Retina (tissue), 1 donor: ENCODE data around the gene EXD3.
"Not testable (repeated sequence)": the region's sequence is repeated elsewhere in the genome, so short reads cannot be mapped to it uniquely, and the experiment has no call there.

Experiments
- DNase-seq: peaks from one replicate; pipeline ENCODE4 v3.0.0-alpha.2; 2016

EXD3 gene

DNA sequence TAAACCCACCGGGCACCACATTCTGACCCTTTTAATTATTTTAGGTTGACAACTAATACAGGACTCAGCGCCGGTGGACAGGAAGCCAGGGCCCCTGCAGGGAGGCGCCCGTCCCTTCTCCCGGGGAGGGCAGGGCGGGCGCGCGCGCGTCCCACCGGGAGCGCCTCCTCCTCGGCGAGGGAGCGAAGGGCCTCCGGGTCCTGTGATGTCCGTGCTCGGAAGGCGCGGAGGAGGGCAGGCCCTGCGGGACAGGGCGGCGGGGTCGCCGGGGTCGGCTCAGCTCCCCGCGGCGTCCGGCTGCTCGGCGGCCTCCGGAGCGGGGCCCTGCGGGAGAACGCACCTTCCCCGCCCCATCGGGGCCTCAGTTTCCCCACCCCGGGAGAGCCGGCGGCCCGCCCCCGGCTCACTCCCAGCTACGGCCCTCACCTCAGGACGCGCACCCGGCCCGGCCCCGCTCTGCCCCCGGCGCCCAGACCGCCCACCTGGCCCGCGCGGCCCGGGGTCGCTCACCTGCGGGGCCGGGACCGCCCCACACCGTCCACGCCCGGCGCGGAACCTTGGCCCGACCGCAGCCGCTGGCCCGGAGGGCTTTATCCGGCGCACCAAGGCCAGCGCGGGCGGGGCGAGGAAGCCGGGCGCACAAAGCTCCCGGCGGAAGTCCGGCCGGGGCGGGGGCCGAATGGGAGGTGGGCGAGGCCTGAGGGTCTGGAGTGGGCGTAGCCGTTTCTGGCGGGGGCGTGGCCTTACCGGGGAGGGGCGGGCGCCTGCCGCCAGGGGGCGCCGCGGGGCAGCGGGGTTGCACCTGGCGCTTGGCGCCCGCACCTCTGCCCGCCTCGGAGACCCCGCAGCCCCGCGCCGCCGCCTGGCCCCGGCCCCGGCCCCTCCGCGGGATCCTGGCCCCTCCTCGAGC, at the start of gene EXD3, which contains the start of gene NOXA1:
Gene EXD3, minus strand, starts transcription at position 559 of the 910 bp plus-strand sequence. CDS start 27,805 bp downstream, outside the sequence.
Gene NOXA1, plus strand, starts transcription at position 790 of the 910 bp plus-strand sequence. CDS start 137 bp downstream, outside the sequence.
- peak; percentile 80 for DNase-seq

DNA sequence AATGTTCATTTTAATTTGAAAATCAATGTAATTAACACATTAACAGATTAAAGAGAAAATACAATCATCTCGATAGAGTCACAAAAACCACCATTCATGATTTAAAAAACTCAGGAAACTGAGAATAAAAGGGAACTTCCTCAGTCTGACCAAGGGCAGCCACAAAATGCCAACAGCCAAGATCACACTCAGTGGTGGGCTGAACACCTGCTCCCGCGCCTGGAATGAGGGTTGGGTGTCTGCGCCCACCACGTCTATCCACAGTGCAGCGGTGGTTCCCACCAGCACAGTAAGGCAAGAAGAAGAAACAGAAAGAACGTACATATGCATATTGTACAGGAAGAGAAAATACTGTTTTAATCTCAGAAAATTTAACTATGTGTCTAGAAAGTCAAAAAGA, 47.8 kb upstream of the EXD3 start:
- no peak for DNase-seq

- DNase-seq: no peak
Measured at GRCh38 chr9:137467896-137468295, 44.9 kb upstream of the EXD3 start.

- DNase-seq: no peak
Measured at GRCh38 chr9:137467161-137467581, 44.2 kb upstream of the EXD3 start.

DNA sequence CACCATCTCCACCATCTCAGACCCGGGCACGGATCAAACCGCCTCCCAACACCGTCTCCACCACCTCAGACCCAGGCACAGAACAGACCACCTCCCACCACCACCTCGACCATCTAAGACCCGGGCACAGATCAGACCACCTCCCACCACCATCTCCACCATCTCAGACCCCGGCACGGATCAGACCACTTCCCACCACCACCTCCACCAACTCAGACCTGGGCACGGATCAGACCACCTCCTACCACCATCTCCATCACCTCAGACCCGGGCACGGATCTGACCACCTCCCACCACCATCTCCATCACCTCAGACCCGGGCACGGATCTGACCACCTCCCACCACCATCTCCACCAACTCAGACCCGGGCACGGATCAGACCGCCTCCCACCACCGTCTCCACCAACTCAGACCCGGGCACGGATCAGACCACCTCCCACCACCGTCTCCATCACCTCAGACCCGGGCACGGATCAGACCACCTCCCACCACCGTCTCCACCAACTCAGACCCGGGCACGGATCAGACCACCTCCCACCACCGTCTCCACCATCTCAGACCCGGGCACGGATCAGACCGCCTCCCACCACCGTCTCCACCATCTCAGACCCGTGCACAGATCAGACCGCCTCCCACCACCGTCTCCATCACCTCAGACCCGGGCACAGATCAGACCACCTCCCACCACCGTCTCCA, 43.6 kb upstream of the EXD3 start:
- DNase-seq: not testable (repeated sequence)

DNA sequence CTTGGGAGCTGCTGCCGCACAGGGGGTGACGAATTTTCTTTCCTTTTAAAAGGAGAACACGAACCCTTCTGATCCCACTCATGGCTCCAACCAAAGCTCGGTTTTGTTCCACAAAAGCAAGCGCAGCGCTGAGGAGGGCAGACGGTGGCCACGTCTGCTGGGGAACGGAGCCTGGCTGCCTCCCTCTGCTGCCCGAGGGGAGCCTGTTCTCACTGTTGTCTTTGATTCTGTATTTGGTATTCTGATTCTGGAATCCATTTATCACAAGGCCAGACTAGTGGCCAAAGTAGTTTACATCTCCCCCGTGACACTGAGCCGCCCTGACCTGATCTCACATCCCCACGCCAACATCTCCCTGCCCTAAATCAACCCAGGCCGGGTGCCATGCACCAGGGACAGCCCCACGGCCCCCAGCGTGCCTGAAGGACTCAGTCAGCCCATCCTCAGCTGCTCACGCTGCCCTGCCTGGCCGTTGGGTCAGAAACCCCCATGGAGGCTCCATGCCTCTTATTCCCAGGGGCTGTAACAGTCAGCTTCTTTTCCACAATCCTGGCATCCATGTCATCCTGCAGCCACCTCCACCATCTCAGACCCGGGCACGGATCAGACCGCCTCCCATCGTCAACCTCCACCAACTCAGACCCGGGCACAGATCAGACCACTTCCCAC, 42.9 kb upstream of the EXD3 start:
- DNase-seq: no peak

DNA sequence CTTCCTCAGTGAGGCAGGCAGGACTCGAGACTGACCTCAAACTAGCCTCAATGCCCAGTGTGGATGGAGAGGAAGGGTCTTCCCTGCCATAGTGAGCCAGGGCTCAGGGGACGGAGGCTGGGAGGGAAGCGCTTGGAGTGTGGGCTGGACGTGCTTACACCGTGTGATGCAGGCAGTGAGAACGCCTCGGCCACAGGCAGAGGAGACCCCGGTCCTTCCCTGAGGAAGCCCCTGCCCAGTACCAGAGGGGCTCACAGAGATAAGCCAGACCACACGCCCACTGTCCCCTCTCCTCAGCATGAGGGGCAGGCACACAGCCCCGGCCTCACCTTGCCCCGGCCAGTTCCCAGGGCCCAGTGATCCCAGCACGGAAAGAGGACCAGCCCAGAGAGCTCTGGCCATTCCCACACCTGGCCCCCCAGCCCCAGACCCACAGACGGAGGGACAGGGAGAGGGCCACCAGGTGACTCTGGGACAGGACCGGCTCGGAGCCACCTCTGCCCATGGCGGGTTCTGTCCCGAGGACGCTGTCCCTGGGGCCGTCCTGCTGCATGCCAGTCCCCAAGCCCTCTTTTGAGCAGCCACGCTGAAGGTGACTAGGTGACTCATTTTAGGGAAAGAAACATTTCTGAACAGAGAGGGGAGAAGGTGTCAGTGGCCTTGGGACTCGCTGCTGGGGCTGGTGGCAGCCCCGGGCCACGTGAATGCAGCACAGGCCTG, 42.2 kb upstream of the EXD3 start:
- DNase-seq: no peak

DNA sequence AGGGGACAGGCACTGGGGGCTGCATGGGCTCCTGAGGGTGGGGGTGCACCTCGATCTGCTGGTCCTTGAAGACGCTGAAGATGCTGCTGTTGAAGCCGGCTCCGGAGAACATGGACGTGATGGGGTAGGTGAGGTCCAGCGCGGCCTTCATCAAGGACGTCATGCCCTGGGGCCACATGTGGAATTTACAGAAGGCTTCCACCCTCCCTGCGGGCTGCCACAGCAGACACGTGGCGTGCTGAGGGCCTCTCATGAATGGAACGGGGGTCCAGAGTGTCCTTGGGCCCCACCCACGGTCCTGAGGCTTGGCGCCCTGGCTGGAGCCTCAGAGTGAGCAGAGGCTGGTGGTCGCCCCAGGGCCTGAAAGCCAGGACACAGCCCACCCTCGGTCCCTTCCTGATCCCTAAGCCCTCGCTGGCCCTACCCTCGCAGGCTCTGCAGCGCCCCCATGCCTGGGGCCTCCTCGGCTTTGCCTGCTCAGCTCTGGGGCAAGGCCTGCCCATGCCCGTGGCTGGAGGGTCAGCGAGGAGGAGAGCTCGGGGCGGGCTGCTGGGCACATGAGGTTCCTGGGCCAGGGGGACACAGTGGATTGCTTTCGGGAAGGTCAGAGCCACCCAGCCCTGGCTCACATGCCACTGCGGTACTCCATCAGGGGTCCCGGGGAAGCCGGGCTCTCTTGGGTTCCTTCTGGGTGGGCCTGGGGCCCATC, 41.5 kb upstream of the EXD3 start:
- no peak for DNase-seq

- DNase-seq: no peak
Measured at GRCh38 chr9:137463931-137464290, 40.9 kb upstream of the EXD3 start.

DNA sequence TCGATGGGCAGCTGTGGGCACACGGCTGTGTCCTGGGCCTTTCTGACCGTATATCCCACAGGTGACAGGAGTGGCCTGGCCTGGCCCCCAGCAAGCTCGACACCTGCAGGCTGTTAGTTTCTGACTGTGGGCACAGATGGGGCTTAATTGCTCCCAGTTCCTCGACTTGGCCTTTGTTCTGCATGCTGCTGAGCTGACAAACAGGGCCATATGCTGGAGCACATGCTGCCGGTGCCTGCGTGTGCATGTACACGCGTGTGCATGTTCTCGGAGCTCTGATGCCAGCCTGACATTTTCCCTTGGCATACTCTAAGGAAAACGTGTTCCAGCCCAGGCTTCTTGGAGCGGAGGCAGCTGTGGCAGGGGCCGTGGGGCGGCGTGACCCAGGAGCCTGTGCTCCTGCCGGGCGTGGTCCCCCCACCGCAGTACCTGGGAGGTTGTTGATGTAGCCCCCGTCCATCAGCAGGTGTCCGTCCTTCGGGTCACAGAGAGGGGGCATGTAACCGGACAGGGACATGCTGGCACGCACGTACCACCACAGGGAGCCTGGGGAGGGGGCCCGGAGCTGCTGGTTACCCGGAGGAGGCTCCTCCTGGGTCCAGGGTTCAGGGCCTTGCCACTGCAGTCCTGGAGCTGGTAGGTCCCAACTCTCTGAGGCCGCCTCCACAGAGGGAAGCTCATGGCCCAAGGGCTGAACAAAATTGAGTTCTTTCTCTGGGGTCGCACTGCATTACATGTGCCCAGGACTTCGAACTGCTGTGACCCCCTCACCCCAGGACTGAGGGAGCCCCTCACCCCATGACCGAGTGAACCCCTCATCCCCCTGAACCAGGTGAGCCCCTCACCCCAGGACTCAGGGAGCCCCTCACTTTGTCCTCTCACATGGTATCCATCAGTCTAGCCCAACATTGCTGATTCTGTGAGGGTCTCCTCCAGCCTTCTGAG, 40.3 kb upstream of the EXD3 start:
- DNase-seq: no peak

GRCh38 chr9:137462396-137462985, 39.5 kb upstream of the EXD3 start:
- DNase-seq: no peak

DNA sequence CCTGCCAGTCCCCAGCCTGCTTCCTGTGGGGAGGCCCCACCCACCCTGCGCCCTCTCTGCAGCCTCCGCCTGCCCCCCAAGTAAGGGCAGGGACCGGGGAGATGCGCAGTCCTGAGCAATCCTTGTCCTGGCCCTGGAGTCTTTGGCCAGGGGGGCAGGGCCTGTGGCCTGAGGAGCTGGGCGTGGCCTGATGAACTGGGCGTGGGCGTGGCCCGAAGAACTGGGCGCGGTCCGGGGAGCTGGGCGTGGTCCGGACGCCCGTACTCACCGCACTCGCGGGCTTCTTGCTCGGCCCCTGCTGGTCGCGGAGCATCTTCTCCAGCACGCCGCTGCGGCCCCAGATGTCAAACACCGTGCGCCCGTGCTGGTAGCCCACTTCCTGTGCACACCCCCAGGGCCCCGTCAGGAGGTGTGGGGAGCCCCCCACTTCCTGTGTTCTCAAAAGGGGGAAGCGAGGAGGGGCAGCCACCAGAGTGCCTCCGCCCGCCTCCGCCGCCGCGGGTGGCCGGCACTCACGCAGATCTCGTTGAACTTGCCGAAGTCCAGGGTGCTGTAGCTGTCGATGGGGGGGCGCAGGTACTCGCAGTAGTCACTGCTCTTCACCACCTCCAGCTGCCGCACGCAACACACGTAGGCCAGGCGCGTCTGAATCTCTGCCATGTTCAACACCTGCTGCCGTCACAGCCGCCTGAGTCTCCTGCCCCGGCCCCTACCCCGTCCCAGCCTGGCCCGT, 38.9 kb upstream of the EXD3 start:
- peak; percentile 44 for DNase-seq

GRCh38 chr9:137461316-137461662, 38.3 kb upstream of the EXD3 start:
- no peak for DNase-seq

DNA sequence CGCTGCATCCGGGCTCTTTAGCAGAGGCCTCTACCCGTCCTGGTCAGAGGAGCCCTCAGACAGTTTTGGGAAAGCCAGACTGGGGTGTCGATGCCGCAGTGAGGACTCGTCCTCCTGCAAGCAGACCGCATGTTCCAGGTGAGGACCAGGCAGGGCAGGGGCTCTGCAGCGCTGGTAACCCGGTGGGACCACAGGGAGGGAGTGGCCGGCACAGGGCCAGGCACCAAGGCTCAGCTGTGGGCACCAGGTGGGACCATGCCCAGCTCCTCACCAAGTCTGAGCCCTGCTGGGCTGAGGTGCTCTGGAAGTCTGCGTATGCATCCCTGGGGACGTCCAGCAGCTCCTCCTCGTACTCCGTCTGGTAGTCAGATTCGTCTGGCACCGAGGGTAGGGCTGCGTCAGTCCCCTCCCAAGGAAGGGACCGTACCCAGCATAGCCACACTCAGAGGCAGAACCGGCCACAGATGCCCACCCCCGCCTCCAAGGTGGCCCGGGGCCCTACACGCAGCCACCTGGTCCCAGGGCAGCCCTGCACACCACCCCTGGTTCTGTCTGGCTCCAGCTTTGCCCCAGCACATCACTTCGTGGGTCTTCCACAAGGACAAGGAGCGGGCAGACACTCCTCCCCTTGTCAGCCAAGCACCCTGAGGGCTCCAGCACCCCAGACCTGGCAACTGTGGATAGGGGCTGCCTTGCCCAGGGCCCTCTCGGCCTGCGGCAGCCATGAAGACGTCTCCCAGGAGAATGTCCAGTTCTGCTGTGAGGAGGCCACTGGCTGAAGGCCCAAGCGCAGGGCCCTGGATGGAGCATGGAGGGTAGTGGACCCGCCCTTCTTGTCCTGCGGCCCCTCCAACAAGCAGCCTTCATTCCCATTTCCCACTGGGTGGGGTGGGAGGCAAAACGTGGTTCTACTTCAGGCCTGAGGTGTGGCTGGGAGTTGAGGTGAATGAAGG, 37.7 kb upstream of the EXD3 start:
- no peak for DNase-seq

DNA sequence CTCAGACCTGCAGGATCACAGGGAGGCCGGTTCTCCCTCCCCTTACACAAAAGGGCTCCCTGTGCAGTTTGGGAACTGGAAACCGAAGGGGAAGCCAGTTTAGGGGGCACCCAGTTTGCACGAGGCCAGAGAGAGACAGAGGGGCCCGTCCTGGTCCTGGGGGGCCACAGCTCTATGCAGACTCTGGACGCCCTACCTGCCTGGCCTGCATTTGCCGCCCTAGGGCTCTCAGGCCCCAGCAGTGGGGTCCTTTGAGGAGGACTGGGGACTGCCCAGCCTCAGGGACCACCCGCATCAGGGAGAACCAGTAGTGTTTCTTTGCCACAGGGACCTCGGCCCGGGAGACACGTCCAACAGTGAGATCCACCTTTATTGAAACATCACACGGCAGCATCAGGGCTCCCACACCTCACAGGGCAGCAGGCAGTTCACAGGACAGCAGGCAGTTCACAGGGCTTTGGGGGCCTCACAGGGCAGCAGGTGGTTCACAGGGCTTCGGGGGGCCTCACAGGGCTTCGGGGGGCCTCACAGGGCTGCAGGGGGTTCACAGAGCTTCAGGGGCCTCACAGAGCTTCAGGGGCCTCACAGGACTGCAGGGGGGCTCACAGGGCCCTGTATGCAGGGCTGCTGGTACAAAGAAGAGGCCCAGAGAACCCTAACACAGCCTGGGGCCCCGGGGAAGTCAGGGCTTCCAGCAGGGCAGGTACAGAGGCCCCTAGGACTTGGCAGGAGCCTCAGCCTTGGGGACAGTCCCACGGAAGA, 36.8 kb upstream of the EXD3 start:
- no peak for DNase-seq

DNA sequence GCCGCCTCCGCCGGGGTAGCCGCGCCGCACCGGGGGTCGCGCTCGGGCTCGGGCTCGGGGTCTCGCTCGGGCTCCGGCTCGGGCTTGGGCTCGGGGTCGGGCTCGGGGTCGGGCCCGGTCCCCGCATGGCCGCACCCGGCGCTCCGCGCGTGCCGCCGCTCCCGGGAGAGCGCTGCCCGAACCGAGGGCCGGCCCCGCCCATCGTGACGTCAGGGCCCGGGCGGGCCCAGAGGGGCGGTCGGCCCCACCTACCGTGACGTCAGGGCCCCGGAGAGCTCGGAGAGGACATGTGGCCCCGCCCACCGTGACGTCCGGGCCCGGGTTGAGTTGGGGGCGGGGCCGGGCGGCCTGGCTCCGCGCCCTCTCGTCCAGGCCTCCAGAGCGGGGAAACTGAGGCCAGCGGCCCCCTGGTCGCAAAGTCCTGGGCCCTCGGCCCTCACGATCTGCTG, 36.2 kb upstream of the EXD3 start, which contains the start of gene NSMF:
Gene NSMF, minus strand, starts transcription at position 183 of the 449 bp plus-strand sequence. CDS start 232 bp downstream, outside the sequence.
- DNase-seq: peak; percentile 94
